ENCODE measurements around the gene TEX51.

TEX51 gene

DNA sequence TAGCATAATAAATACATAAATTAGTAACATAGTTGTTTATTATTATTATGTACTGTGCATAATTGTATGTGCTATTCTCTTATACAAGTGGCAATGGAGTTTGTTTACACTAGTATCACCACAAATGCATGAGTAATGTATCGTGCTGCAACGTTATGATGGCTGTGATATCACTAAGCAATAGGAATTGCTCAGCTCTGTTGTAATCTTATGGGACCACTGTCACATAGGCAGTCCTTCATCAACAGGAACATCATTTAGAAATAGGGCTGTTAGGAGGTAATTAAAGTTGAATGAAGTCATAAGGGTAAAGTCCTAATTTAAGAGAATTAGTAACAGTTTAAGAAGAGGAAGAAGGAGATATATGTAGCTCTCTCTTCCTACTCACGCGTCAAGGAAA, 33.8 kb downstream of the TEX51 start:
- H3K9me3 ChIP-seq: no peaks in the 10 kb centered on the region
- no peaks in the 10 kb centered on the region for H3K27me3 ChIP-seq
- no peak for DNase-seq
- no peaks in the 10 kb centered on the region for H3K36me3 ChIP-seq
- H3K4me1 ChIP-seq: no peaks in the 10 kb centered on the region
- no peak overlapping the region for H3K4me3 ChIP-seq (ENCODE audit: low read depth, low read length)
- no peak for TF ChIP-seq CTCF (IDR thresholded peaks at IDR 0.05; ENCODE audit: low read depth, low read length)

DNA sequence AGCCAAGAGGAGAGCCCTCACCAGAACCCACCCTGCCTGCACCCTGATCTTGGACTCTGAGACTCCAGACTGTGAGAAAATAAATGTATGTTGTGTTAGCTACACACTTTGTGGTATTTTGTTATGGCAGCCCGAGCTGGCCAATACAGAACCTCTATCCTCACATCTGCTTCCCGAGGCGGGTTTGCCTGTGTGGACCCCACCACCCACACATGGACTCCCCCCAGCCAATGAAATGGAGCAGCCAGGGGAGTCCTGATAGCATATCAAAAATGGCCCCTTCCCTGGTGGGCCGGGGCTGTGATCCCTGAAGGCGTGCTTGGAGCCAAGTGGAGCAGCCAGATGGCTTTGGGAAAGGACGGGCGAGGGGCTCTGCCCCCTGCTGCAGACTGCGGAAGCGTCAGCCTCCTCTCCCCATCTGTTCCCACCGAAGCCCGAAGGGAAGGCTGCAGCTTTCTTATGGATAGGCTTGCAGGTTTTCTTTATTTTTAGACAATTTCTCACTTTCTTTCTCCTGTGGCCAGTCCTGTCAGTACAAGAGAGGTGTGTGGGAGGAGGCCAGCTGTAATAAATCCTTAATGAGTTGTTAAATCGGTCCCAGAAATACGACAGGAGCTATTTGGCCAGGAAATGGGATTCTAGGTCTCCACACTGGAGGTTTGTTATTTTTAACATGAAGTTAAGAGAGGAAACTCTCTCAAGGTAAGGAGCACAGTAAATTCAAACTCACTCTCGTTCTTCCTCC, 34.4 kb downstream of the TEX51 start:
- H3K36me3 ChIP-seq: no peaks in the 10 kb centered on the region

GRCh38 chr2:126933711-126934091, 35.0 kb downstream of the TEX51 start:
- Histone ChIP-seq H3K27me3 (no peaks in the 10 kb centered on the region), H3K4me3 (ENCODE audit: low read depth, low read length) (no peak overlapping the region), H3K36me3 (no peaks in the 10 kb centered on the region), H3K9me3 (no peaks in the 10 kb centered on the region), H3K4me1 (no peaks in the 10 kb centered on the region)
- no peak for TF ChIP-seq CTCF (IDR thresholded peaks at IDR 0.05; ENCODE audit: low read depth, low read length)
- no peak for DNase-seq

More for the DNA sequence above, 34.4 kb downstream of the TEX51 start:
- DNase-seq: no peak
- Histone ChIP-seq H3K9me3 (no peaks in the 10 kb centered on the region), H3K4me1 (no peaks in the 10 kb centered on the region), H3K27me3 (no peaks in the 10 kb centered on the region), H3K4me3 (ENCODE audit: low read depth, low read length) (no peak overlapping the region)
- no peak for TF ChIP-seq CTCF (IDR thresholded peaks at IDR 0.05; ENCODE audit: low read depth, low read length)

GRCh38 chr2:126934809-126935208, 36.1 kb downstream of the TEX51 start:
- no peaks in the 10 kb centered on the region for H3K4me1 ChIP-seq
- H3K4me3 ChIP-seq (ENCODE audit: low read depth, low read length): no peak overlapping the region
- no peak for DNase-seq
- no peak for TF ChIP-seq CTCF (IDR thresholded peaks at IDR 0.05; ENCODE audit: low read depth, low read length)
- no peaks in the 10 kb centered on the region for H3K36me3 ChIP-seq
- no peaks in the 10 kb centered on the region for H3K27me3 ChIP-seq
- H3K9me3 ChIP-seq: no peaks in the 10 kb centered on the region

DNA sequence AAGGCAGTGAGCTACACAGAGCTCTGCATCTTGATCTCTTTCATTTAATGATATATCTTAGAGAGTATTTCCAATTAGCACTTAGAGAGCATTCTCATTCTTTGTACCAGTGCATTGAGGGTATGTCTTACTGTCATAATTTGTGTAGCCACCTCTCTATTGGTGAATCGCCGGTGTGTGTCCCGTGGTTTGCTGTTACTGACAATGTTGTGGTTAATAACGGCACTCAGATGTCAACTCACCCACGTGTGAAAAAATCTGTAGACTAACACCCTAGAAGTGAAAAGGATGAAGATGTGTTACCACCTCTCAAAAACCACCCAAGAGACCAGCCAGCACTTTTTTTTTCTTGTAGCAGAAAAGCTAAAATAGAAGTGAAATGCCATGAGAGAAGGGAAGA, 37.1 kb downstream of the TEX51 start:
- no peaks in the 10 kb centered on the region for H3K27me3 ChIP-seq
- H3K4me1 ChIP-seq: no peaks in the 10 kb centered on the region
- DNase-seq: no peak
- H3K4me3 ChIP-seq (ENCODE audit: low read depth, low read length): no peak overlapping the region
- H3K36me3 ChIP-seq: no peaks in the 10 kb centered on the region
- no peaks in the 10 kb centered on the region for H3K9me3 ChIP-seq
- TF ChIP-seq CTCF (IDR thresholded peaks at IDR 0.05; ENCODE audit: low read depth, low read length): no peak

- no peak for DNase-seq
- Histone ChIP-seq H3K9me3 (no peaks in the 10 kb centered on the region), H3K4me1 (no peaks in the 10 kb centered on the region), H3K27me3 (no peaks in the 10 kb centered on the region), H3K4me3 (ENCODE audit: low read depth, low read length) (no peak overlapping the region), H3K36me3 (no peaks in the 10 kb centered on the region)
- no peak for TF ChIP-seq CTCF (IDR thresholded peaks at IDR 0.05; ENCODE audit: low read depth, low read length)
Observed at GRCh38 chr2:126936219-126936723, 37.6 kb downstream of the TEX51 start.

All from BE2C (cell line).